PC-3 (cell line): ENCODE data around the gene KANSL1L. TPM values are rescaled to one million over a fixed set of nuclear protein-coding genes. Genes with fewer than 3 reads are reported as not detected.

Source experiments
- ATAC-seq: fragments of 200-7000 bp; cut with Tn5 transposase; 2 replicates; pipeline ENCODE4 v1.9.1; 2020; ENCODE audit warnings: mild to moderate bottlenecking, moderate library complexity
- BruUV-seq: library from RNA; stranded (reverse); fragments of 400-500 nt; replicated peaks from 2 replicates; lab custom pipeline; 2021; lab: Mats Ljungman, UMichigan
- CTCF ChIA-PET: fragments of 300-600 bp; sonication (Branson Sonifier 250); formaldehyde crosslinking; loops from one replicate; lab custom pipeline; 2022; ENCODE audit warnings: antibody characterized with exemption; lab: Charles Lee
- POLR2A ChIA-PET: fragments of 300-600 bp; sonication (Branson Sonifier 250); formaldehyde crosslinking; loops from one replicate; lab custom pipeline; 2022; ENCODE audit warnings: antibody characterized with exemption; ENCODE audit not compliant: unreplicated experiment; lab: Charles Lee
- DNase-seq: peaks from one replicate; pipeline ENCODE4 v3.0.0-alpha.2; 2015
- H2AFZ ChIP-seq: fragments of 300-600 bp; sonication (generic); 2 replicates; pipeline ENCODE4 v1.6.0; 2016; ENCODE audit warnings: antibody characterized with exemption, low read length
- H3F3A ChIP-seq: fragments of 300-600 bp; sonication (generic); one replicate; pipeline ENCODE4 v1.6.0; 2017; ENCODE audit warnings: antibody characterized with exemption, low read length, control low read depth, mild to moderate bottlenecking; ENCODE audit not compliant: unreplicated experiment
- H3K27ac ChIP-seq: fragments of 300-600 bp; sonication (generic); 2 replicates; pipeline ENCODE4 v1.5.1; 2016; ENCODE audit warnings: mild to moderate bottlenecking, low read length
- H3K27me3 ChIP-seq: fragments of 300-600 bp; sonication (generic); 2 replicates; pipeline ENCODE4 v1.6.1; 2016; ENCODE audit warnings: low read length, mixed read lengths
- H3K36me3 ChIP-seq: fragments of 300-600 bp; sonication (generic); 2 replicates; pipeline ENCODE4 v1.6.1; 2016; ENCODE audit warnings: low read depth, mixed run types, low read length, mixed read lengths
- H3K4me1 ChIP-seq: fragments of 300-600 bp; sonication (generic); 2 replicates; pipeline ENCODE4 v1.5.1; 2016; ENCODE audit warnings: low read length; ENCODE audit not compliant: insufficient read depth
- H3K4me2 ChIP-seq: fragments of 300-600 bp; sonication (generic); 2 replicates; pipeline ENCODE4 v1.6.0; 2016; ENCODE audit warnings: low read length
- H3K4me3 ChIP-seq: fragments of 300-600 bp; sonication (generic); 2 replicates; pipeline ENCODE4 v1.5.1; 2016; ENCODE audit warnings: mild to moderate bottlenecking, low read length, mixed read lengths
- H3K79me2 ChIP-seq: fragments of 300-600 bp; sonication (generic); 2 replicates; pipeline ENCODE4 v1.6.1; 2017; ENCODE audit warnings: low read length, mixed read lengths
- H3K9ac ChIP-seq: fragments of 300-600 bp; sonication (generic); 2 replicates; pipeline ENCODE4 v1.6.0; 2016; ENCODE audit warnings: mild to moderate bottlenecking, low read length
- H3K9me2 ChIP-seq: fragments of 300-600 bp; sonication (generic); replicated peaks from 2 replicates; pipeline ENCODE4 v1.6.1; 2016; ENCODE audit warnings: mixed run types, low read length, mixed read lengths
- H3K9me3 ChIP-seq: fragments of 300-600 bp; sonication (generic); 2 replicates; pipeline ENCODE4 v1.6.1; 2016; ENCODE audit warnings: low read length, mixed read lengths
- H4K20me1 ChIP-seq: fragments of 300-600 bp; sonication (generic); 2 replicates; pipeline ENCODE4 v1.6.1; 2016; ENCODE audit warnings: low read length, mixed read lengths
- CTCF ChIP-seq: fragments of 300-600 bp; sonication (generic); conservative IDR thresholded peaks from 2 replicates; pipeline ENCODE4 v1.5.1; 2017; ENCODE audit warnings: antibody characterized with exemption, low read depth, mild to moderate bottlenecking, low read length
- EZH2 ChIP-seq: fragments of 300-600 bp; sonication (generic); IDR thresholded peaks from one replicate; pipeline ENCODE4 v1.6.1; 2017; ENCODE audit warnings: antibody characterized with exemption, mild to moderate bottlenecking, low read length; ENCODE audit not compliant: unreplicated experiment
- EZH2phosphoT487 ChIP-seq: fragments of 300-600 bp; sonication (generic); IDR thresholded peaks from 2 replicates; pipeline ENCODE4 v1.6.1; 2018; ENCODE audit warnings: mild to moderate bottlenecking, antibody characterized with exemption, low read length, borderline replicate concordance
- intact Hi-C: fragments of 100-400 bp; cut with micrococcal nuclease; formaldehyde crosslinking; loops from 2 replicates; pipeline ENCODE4 v1.9.0; 2023
- total RNA-seq: library from RNA; depleted of rRNA; stranded (reverse); fragments of >200 nt; gene quantifications from 2 replicates; pipeline ENCODE4 v1.2.3, GENCODE V29; 2014

Gene KANSL1L
- total RNA-seq, 1 experiment from 2014 or later = 2.3 TPM

- Histone ChIP-seq H3K27ac (no peak overlapping the region), H3K4me1 (no peaks in the 10 kb centered on the region), H4K20me1 (no peaks in the 10 kb centered on the region), H3K9me3 (no peaks in the 10 kb centered on the region; the same call in 1 of the 2 replicates), H3K4me2 (no peak overlapping the region), H3K79me2 (no peaks in the 10 kb centered on the region), H3K27me3 (no peaks in the 10 kb centered on the region), H2AFZ (no peak overlapping the region), H3K9me2 (no peaks in the 10 kb centered on the region), H3F3A (no peaks in the 10 kb centered on the region), H3K36me3 (no peaks in the 10 kb centered on the region), H3K9ac (no peak overlapping the region), H3K4me3 (no peak overlapping the region)
- DNase-seq = no peak
- no TSS peak for BruUV-seq
- ATAC-seq = no peak
- CTCF ChIA-PET = no interaction called here
- intact Hi-C loops = no loop called here
- POLR2A ChIA-PET = no interaction called here
- no peak for TF ChIP-seq EZH2phosphoT487
- TF ChIP-seq CTCF = no peak
- no peak for TF ChIP-seq EZH2
These were observed 58.3 kb downstream of the KANSL1L start for GRCh38 chr2:210112871-210113270.

GRCh38 chr2:210099940-210100339 is 71.3 kb downstream of the KANSL1L start:
- BruUV-seq = no TSS peak
- no peak for DNase-seq
- Histone ChIP-seq H2AFZ (no peak overlapping the region), H3K9ac (no peak overlapping the region), H3K79me2 (no peaks in the 10 kb centered on the region), H3K36me3 (no peaks in the 10 kb centered on the region), H3K27me3 (no peaks in the 10 kb centered on the region), H3K27ac (no peak overlapping the region), H3K9me2 (no peaks in the 10 kb centered on the region), H3K4me1 (no peaks in the 10 kb centered on the region), H3K4me2 (no peak overlapping the region), H4K20me1 (no peaks in the 10 kb centered on the region), H3F3A (no peaks in the 10 kb centered on the region), H3K4me3 (no peak overlapping the region), H3K9me3 (no peaks in the 10 kb centered on the region)
- TF ChIP-seq EZH2phosphoT487 = no peak
- no peak for TF ChIP-seq CTCF
- TF ChIP-seq EZH2 = no peak
- intact Hi-C loops = no loop called here
- POLR2A ChIA-PET = no interaction called here
- ATAC-seq = no peak
- CTCF ChIA-PET = no interaction called here

GRCh38 chr2:210094787-210095186 is 76.4 kb downstream of the KANSL1L start:
- no peak for ATAC-seq
- no peak for TF ChIP-seq EZH2
- TF ChIP-seq EZH2phosphoT487 = no peak
- no peak for TF ChIP-seq CTCF

More at GRCh38 chr2:210094787-210095186, 76.4 kb downstream of the KANSL1L start:
- no peaks in the 10 kb centered on the region for H3K79me2 ChIP-seq
- H4K20me1 ChIP-seq = no peaks in the 10 kb centered on the region
- no TSS peak for BruUV-seq
- H3F3A ChIP-seq = no peaks in the 10 kb centered on the region
- H3K4me3 ChIP-seq = no peak overlapping the region
- no peaks in the 10 kb centered on the region for H3K27me3 ChIP-seq
- no peaks in the 10 kb centered on the region for H3K9me3 ChIP-seq
- ChIA-PET CTCF (no interaction called here), POLR2A (no interaction called here)
- no peak overlapping the region for H3K4me2 ChIP-seq
- no peak overlapping the region for H3K27ac ChIP-seq
- H3K36me3 ChIP-seq = no peaks in the 10 kb centered on the region
- H3K9ac ChIP-seq = no peak overlapping the region
- no peak for DNase-seq
- H2AFZ ChIP-seq = no peak overlapping the region
- no peaks in the 10 kb centered on the region for H3K4me1 ChIP-seq
- intact Hi-C loops = no loop called here
- no peaks in the 10 kb centered on the region for H3K9me2 ChIP-seq
